Stimulated activated naive CD4-positive, alpha-beta T cell (primary cell): ENCODE data around the gene RUFY4.

Experiments used
- DNase-seq, 6 experiments: peaks; one replicate each; lab custom pipeline; 2025; lab: John Stamatoyannopoulos, UW

The RUFY4 gene

GRCh38 chr2:218068721-218069334 lies at the start of gene RUFY4:
Gene RUFY4 (plus strand): TSS chr2:218069253. CDS start chr2:218070606, 1,353 bp downstream.
- peak; percentile 31 to 80 (median 55) for DNase-seq

GRCh38 chr2:218019411-218020060 lies 49.5 kb upstream of the RUFY4 start:
- DNase-seq = no peak

- DNase-seq = no peak
Measured at GRCh38 chr2:218020281-218020680, 48.8 kb upstream of the RUFY4 start.

GRCh38 chr2:218020966-218021535 lies 48.0 kb upstream of the RUFY4 start:
- DNase-seq = no peak

- no peak for DNase-seq
Measured at GRCh38 chr2:218021536-218022071, 47.4 kb upstream of the RUFY4 start.

GRCh38 chr2:218022131-218022850 lies 46.8 kb upstream of the RUFY4 start:
- DNase-seq = no peak

- no peak for DNase-seq
Measured at GRCh38 chr2:218022851-218023530, 46.1 kb upstream of the RUFY4 start.

- DNase-seq = no peak
Measured at GRCh38 chr2:218023636-218024035, 45.4 kb upstream of the RUFY4 start.

- no peak for DNase-seq
Measured at GRCh38 chr2:218024336-218024735, 44.7 kb upstream of the RUFY4 start.

GRCh38 chr2:218024871-218025270 lies 44.2 kb upstream of the RUFY4 start:
- DNase-seq = no peak

GRCh38 chr2:218026244-218026643 lies 42.8 kb upstream of the RUFY4 start:
- DNase-seq = no peak

- no peak for DNase-seq
Measured at GRCh38 chr2:218026676-218027425, 42.2 kb upstream of the RUFY4 start.

GRCh38 chr2:218027426-218028188 lies 41.4 kb upstream of the RUFY4 start:
- DNase-seq = no peak

GRCh38 chr2:218028189-218028495 lies 40.9 kb upstream of the RUFY4 start:
- DNase-seq = no peak

- DNase-seq = no peak
Measured at GRCh38 chr2:218028562-218029348, 40.3 kb upstream of the RUFY4 start.

GRCh38 chr2:218029366-218030360 lies 39.4 kb upstream of the RUFY4 start:
- no peak for DNase-seq

GRCh38 chr2:218030409-218031195 lies 38.5 kb upstream of the RUFY4 start:
- DNase-seq = no peak

GRCh38 chr2:218031261-218031660 lies 37.8 kb upstream of the RUFY4 start:
- no peak for DNase-seq
